Smooth muscle cell (in vitro differentiated cells): ENCODE results near the gene ZNF574. TPM values are rescaled to one million over a fixed set of nuclear protein-coding genes. Genes with fewer than 3 reads are reported as not detected.

ENCODE experiments used
- DNase-seq: peaks from one replicate; lab custom pipeline; 2025; ENCODE audit not compliant: unreplicated experiment; lab: John Stamatoyannopoulos, UW
- H2AFZ ChIP-seq: fragments of 200-600 bp; sonication (generic); 2 replicates; pipeline ENCODE4 v1.6.0; 2016; ENCODE audit warnings: antibody characterized with exemption, low read depth, mild to moderate bottlenecking
- H3F3A ChIP-seq: fragments of 200-600 bp; sonication (generic); 2 replicates; pipeline ENCODE4 v1.6.0; 2017; ENCODE audit warnings: antibody characterized with exemption, low read depth
- H3K27ac ChIP-seq: fragments of 200-600 bp; sonication (generic); 2 replicates; pipeline ENCODE4 v1.5.1; 2016; ENCODE audit warnings: low read depth, mild to moderate bottlenecking
- H3K27me3 ChIP-seq: fragments of 200-600 bp; sonication (generic); 2 replicates; pipeline ENCODE4 v1.6.1; 2016; ENCODE audit warnings: low read depth, mild to moderate bottlenecking
- H3K36me3 ChIP-seq: fragments of 200-600 bp; sonication (generic); 2 replicates; pipeline ENCODE4 v1.5.1; 2016; ENCODE audit warnings: low read depth
- H3K4me1 ChIP-seq: fragments of 200-600 bp; sonication (generic); 2 replicates; pipeline ENCODE4 v1.5.1; 2016; ENCODE audit warnings: low read depth
- H3K4me2 ChIP-seq: fragments of 200-600 bp; sonication (generic); 2 replicates; pipeline ENCODE4 v1.6.0; 2016; ENCODE audit warnings: mild to moderate bottlenecking
- H3K4me3 ChIP-seq: fragments of 200-600 bp; sonication (generic); 2 replicates; pipeline ENCODE4 v1.5.1; 2016; ENCODE audit warnings: mild to moderate bottlenecking
- H3K79me2 ChIP-seq: fragments of 200-600 bp; sonication (generic); 2 replicates; pipeline ENCODE4 v1.6.0; 2016; ENCODE audit warnings: low read depth, mild to moderate bottlenecking
- H3K9ac ChIP-seq: fragments of 200-600 bp; sonication (generic); 2 replicates; pipeline ENCODE4 v1.6.0; 2016; ENCODE audit warnings: low read depth
- H3K9me3 ChIP-seq: fragments of 200-600 bp; sonication (generic); replicated peaks from 2 replicates; pipeline ENCODE4 v1.5.1; 2016; ENCODE audit warnings: low read depth
- H4K20me1 ChIP-seq: fragments of 200-600 bp; sonication (generic); 2 replicates; pipeline ENCODE4 v1.6.0; 2016; ENCODE audit warnings: low read depth
- CTCF ChIP-seq: fragments of 200-600 bp; sonication (generic); IDR thresholded peaks from 2 replicates; pipeline ENCODE4 v1.5.1; 2017; ENCODE audit warnings: borderline replicate concordance, mild to moderate bottlenecking, antibody characterized with exemption; ENCODE audit not compliant: insufficient read depth, poor library complexity, severe bottlenecking
- WGBS: methylation state at CpG from one replicate; pipeline ENCODE4 v1.1.7; 2016; ENCODE audit warnings: low lambda C conversion rate; 5-methylcytosine and 5-hydroxymethylcytosine counted together
- polyA plus RNA-seq: library from polyadenylated mRNA; unstranded; fragments of >200 nt; fragmentation: Nextera tagmentation; extraction: Ambion mirVana; gene quantifications from 2 replicates; pipeline ENCODE4 v1.2.1, GENCODE V29; 2016
- total RNA-seq: library from RNA; depleted of rRNA; stranded (reverse); fragments of >200 nt; gene quantifications from 2 replicates; pipeline ENCODE4 v1.2.3, GENCODE V29; 2014

Gene ZNF574
- total and polyA plus RNA-seq, 2 experiments from 2014 or later = 8.9 to 20.5 TPM

- 96% methylated on average over 10 of the region's 10 CpGs for WGBS
- H3K4me1 ChIP-seq = peaks cover 5% of the 10 kb centered on the region
- H3K27ac ChIP-seq = no peak overlapping the region
- no peak overlapping the region for H3K4me2 ChIP-seq
- no peak overlapping the region for H3K9ac ChIP-seq
- no peaks in the 10 kb centered on the region for H3K36me3 ChIP-seq
- TF ChIP-seq CTCF = no peak
- no peak overlapping the region for H3K4me3 ChIP-seq
- H3K9me3 ChIP-seq = no peaks in the 10 kb centered on the region
- no peaks in the 10 kb centered on the region for H3F3A ChIP-seq
- no peaks in the 10 kb centered on the region for H3K79me2 ChIP-seq
- no peaks in the 10 kb centered on the region for H3K27me3 ChIP-seq
- no peak for DNase-seq
- no peaks in the 10 kb centered on the region for H4K20me1 ChIP-seq
- no peak overlapping the region for H2AFZ ChIP-seq
These were observed 44.5 kb downstream of the ZNF574 start for GRCh38 chr19:42120276-42120980.

- H3K27ac ChIP-seq = no peak overlapping the region
- H3K9me3 ChIP-seq = no peaks in the 10 kb centered on the region
- H3F3A ChIP-seq = no peaks in the 10 kb centered on the region
- no peak for TF ChIP-seq CTCF
- peaks cover 5% of the 10 kb centered on the region for H3K4me1 ChIP-seq
- H4K20me1 ChIP-seq = no peaks in the 10 kb centered on the region
- no peak for DNase-seq
- no peak overlapping the region for H2AFZ ChIP-seq
- no peaks in the 10 kb centered on the region for H3K79me2 ChIP-seq
- no peaks in the 10 kb centered on the region for H3K36me3 ChIP-seq
- no peak overlapping the region for H3K4me3 ChIP-seq
- no peak overlapping the region for H3K9ac ChIP-seq
- whole genome bisulfite sequencing = 91% methylated on average over 5 of the region's 5 CpGs
- H3K27me3 ChIP-seq = no peaks in the 10 kb centered on the region
- H3K4me2 ChIP-seq = peak overlapping the region; percentile 56
These were observed 45.2 kb downstream of the ZNF574 start for GRCh38 chr19:42121036-42121621.

- no peaks in the 10 kb centered on the region for H3K9me3 ChIP-seq
- no peak overlapping the region for H3K4me3 ChIP-seq
- no peaks in the 10 kb centered on the region for H3F3A ChIP-seq
- H3K4me2 ChIP-seq = peak overlapping the region; percentile 56
- DNase-seq = no peak
- no peaks in the 10 kb centered on the region for H4K20me1 ChIP-seq
- no peaks in the 10 kb centered on the region for H3K36me3 ChIP-seq
- H3K9ac ChIP-seq = no peak overlapping the region
- H2AFZ ChIP-seq = no peak overlapping the region
- H3K4me1 ChIP-seq = peaks cover 5% of the 10 kb centered on the region
- no peak for TF ChIP-seq CTCF
- no peaks in the 10 kb centered on the region for H3K79me2 ChIP-seq
- WGBS = 29% methylated on average over 8 of the region's 8 CpGs
- H3K27me3 ChIP-seq = no peaks in the 10 kb centered on the region
- H3K27ac ChIP-seq = no peak overlapping the region
These were observed 45.7 kb downstream of the ZNF574 start for GRCh38 chr19:42121656-42122069.
